IMR-90 (cell line): ENCODE measurements around the gene GATD1. TPM values are rescaled to one million over a fixed set of nuclear protein-coding genes. Genes with fewer than 3 reads are reported as not detected.

Experiments used
- ATAC-seq: fragments of 200-7000 bp; cut with Tn5 transposase; 2 replicates; pipeline ENCODE4 v1.9.1; 2020; ENCODE audit warnings: low read depth, mild to moderate bottlenecking, moderate library complexity
- BruUV-seq: library from RNA; stranded (reverse); fragments of 400-500 nt; replicated peaks from 2 replicates; lab custom pipeline; 2021; lab: Mats Ljungman, UMichigan
- CTCF ChIA-PET: fragments of 300-600 bp; formaldehyde crosslinking; extraction: SDS; loops from one replicate; lab custom pipeline; 2021; ENCODE audit warnings: antibody characterized with exemption; lab: Yijun Ruan, JAX
- POLR2A ChIA-PET: fragments of 300-600 bp; sonication (Branson Sonifier 250); formaldehyde crosslinking; loops from one replicate; lab custom pipeline; 2022; ENCODE audit warnings: antibody characterized with exemption; ENCODE audit not compliant: unreplicated experiment; lab: Charles Lee
- DNase-seq: peaks from one replicate; pipeline ENCODE4 v3.0.0; 2013
- H2AFZ ChIP-seq: replicated peaks from 2 replicates; pipeline ENCODE3; 2013; ENCODE audit warnings: low read length, mild to moderate bottlenecking; ENCODE audit not compliant: poor library complexity
- H2AK5ac ChIP-seq: 2 replicates; pipeline ENCODE4 v1.6.1; 2013; ENCODE audit warnings: low read depth, low read length, inconsistent platforms
- H2AK9ac ChIP-seq: replicated peaks from 2 replicates; pipeline ENCODE3; 2013; ENCODE audit warnings: mild to moderate bottlenecking, low read depth, low read length, moderate library complexity; ENCODE audit not compliant: poor library complexity
- H2BK120ac ChIP-seq: 2 replicates; pipeline ENCODE4 v1.6.1; 2013; ENCODE audit warnings: low read depth, low read length, inconsistent platforms
- H2BK15ac ChIP-seq: 3 replicates; pipeline ENCODE4 v1.6.1; 2013; ENCODE audit warnings: low read depth, low read length, inconsistent platforms
- H2BK20ac ChIP-seq: 2 replicates; pipeline ENCODE4 v1.6.1; 2013; ENCODE audit warnings: low read depth, mild to moderate bottlenecking, inconsistent platforms, low read length, moderate library complexity
- H2BK5ac ChIP-seq: 2 replicates; pipeline ENCODE4 v1.6.1; 2013; ENCODE audit warnings: mild to moderate bottlenecking, low read depth, low read length, inconsistent platforms; ENCODE audit not compliant: poor library complexity, severe bottlenecking
- H3K14ac ChIP-seq: replicated peaks from 2 replicates; pipeline ENCODE4 v1.6.1; 2013; ENCODE audit warnings: low read depth, low read length, inconsistent platforms
- H3K18ac ChIP-seq: 2 replicates; pipeline ENCODE4 v1.6.1; 2013; ENCODE audit warnings: low read depth, low read length, control low read depth
- H3K23ac ChIP-seq: 2 replicates; pipeline ENCODE4 v1.6.1; 2013; ENCODE audit warnings: low read depth, low read length, inconsistent platforms
- H3K27ac ChIP-seq: 2 replicates; pipeline ENCODE4 v1.5.1; 2013; ENCODE audit warnings: mild to moderate bottlenecking, control low read depth, low read length; ENCODE audit not compliant: insufficient read depth
- H3K27me3 ChIP-seq: 2 replicates; pipeline ENCODE4 v1.6.1; 2013; ENCODE audit warnings: low read length; ENCODE audit not compliant: control insufficient read depth, insufficient read depth
- H3K36me3 ChIP-seq: 2 replicates; pipeline ENCODE4 v1.6.1; 2013; ENCODE audit warnings: low read length, mixed read lengths; ENCODE audit not compliant: control insufficient read depth, insufficient read depth
- H3K4ac ChIP-seq: 2 replicates; pipeline ENCODE4 v1.6.1; 2013; ENCODE audit warnings: low read depth, low read length, inconsistent platforms
- H3K4me1 ChIP-seq: 2 replicates; pipeline ENCODE4 v1.6.1; 2013; ENCODE audit warnings: low read length, mixed read lengths; ENCODE audit not compliant: control insufficient read depth, insufficient read depth
- H3K4me2 ChIP-seq: 2 replicates; pipeline ENCODE4 v1.6.1; 2013; ENCODE audit warnings: low read depth, mild to moderate bottlenecking, control low read depth, low read length, moderate library complexity
- H3K4me3 ChIP-seq: 2 replicates; pipeline ENCODE4 v1.5.1; 2013; ENCODE audit warnings: low read depth, mild to moderate bottlenecking, control low read depth, low read length, moderate library complexity; ENCODE audit not compliant: insufficient read depth
- H3K56ac ChIP-seq: 2 replicates; pipeline ENCODE4 v1.6.1; 2013; ENCODE audit warnings: low read length, inconsistent platforms; ENCODE audit not compliant: insufficient read depth; ENCODE audit errors: extremely low read depth
- H3K79me1 ChIP-seq, 2 experiments: 2 replicates each; pipeline ENCODE4 v1.6.1; 2013; ENCODE audit warnings: low read length in 2 of 2, inconsistent platforms in 1 of 2, low read depth in 1 of 2
- H3K9ac ChIP-seq: 2 replicates; pipeline ENCODE4 v1.6.1; 2013; ENCODE audit warnings: low read depth, low read length, control low read depth
- H3K9me1 ChIP-seq: 2 replicates; pipeline ENCODE4 v1.6.1; 2013; ENCODE audit warnings: low read length, inconsistent platforms; ENCODE audit not compliant: insufficient read depth
- H3K9me3 ChIP-seq: 2 replicates; pipeline ENCODE4 v1.6.1; 2013; ENCODE audit warnings: low read length; ENCODE audit not compliant: control insufficient read depth, insufficient read depth
- H4K20me1 ChIP-seq: 2 replicates; pipeline ENCODE4 v1.6.1; 2013; ENCODE audit warnings: low read length, inconsistent platforms; ENCODE audit not compliant: insufficient read depth
- H4K5ac ChIP-seq: 2 replicates; pipeline ENCODE4 v1.6.1; 2013; ENCODE audit warnings: mild to moderate bottlenecking, low read depth, low read length, control low read depth
- H4K8ac ChIP-seq, 2 experiments: 2 replicates each; pipeline ENCODE4 v1.6.1; 2013; ENCODE audit warnings: low read depth in 2 of 2, low read length in 2 of 2, control low read depth in 1 of 2, inconsistent platforms in 1 of 2
- H4K91ac ChIP-seq: 2 replicates; pipeline ENCODE4 v1.6.1; 2013; ENCODE audit warnings: low read depth, low read length, inconsistent platforms; ENCODE audit not compliant: insufficient read depth
- CEBPB ChIP-seq: IDR thresholded peaks from 2 replicates; pipeline ENCODE4 v1.6.1; 2012; ENCODE audit warnings: low read depth, low read length, improper control_type of control experiment
- CTCF ChIP-seq: conservative IDR thresholded peaks from 2 replicates; pipeline ENCODE4 v1.5.1; 2012; ENCODE audit warnings: mild to moderate bottlenecking, low read depth, low read length, improper control_type of control experiment
- FOS ChIP-seq: fragments of 150-350 bp; IDR thresholded peaks from 2 replicates; pipeline ENCODE4 v1.6.1; 2016; ENCODE audit warnings: low read depth, low read length
- MAFK ChIP-seq: IDR thresholded peaks from 2 replicates; pipeline ENCODE4 v1.6.1; 2012; ENCODE audit warnings: low read depth, low read length, improper control_type of control experiment
- NFE2L2 ChIP-seq: fragments of 150-350 bp; IDR thresholded peaks from 2 replicates; pipeline ENCODE4 v1.6.1; 2016; ENCODE audit warnings: low read depth, mild to moderate bottlenecking, low read length
- POLR2A ChIP-seq: IDR thresholded peaks from 2 replicates; pipeline ENCODE4 v1.6.1; 2012; ENCODE audit warnings: mild to moderate bottlenecking, low read depth, low read length
- RAD21 ChIP-seq: IDR thresholded peaks from 2 replicates; pipeline ENCODE4 v1.6.1; 2012; ENCODE audit warnings: low read length, improper control_type of control experiment
- SMC3 ChIP-seq: fragments of 150-350 bp; IDR thresholded peaks from 2 replicates; pipeline ENCODE4 v1.6.1; 2016; ENCODE audit warnings: low read depth, mild to moderate bottlenecking, antibody characterized with exemption, low read length, moderate library complexity
- USF2 ChIP-seq: fragments of 150-350 bp; IDR thresholded peaks from 2 replicates; pipeline ENCODE4 v1.6.1; 2017; ENCODE audit warnings: mild to moderate bottlenecking, antibody characterized with exemption, low read length, low read depth
- WGBS, 2 experiments: methylation state at CpG; one replicate each; pipeline versions ENCODE4 v1.1.5 to v1.1.7; 2013; ENCODE audit warnings: missing lambda C conversion rate in 2 of 2; ENCODE audit not compliant: insufficient read length in 1 of 2; ENCODE audit errors: extremely low coverage in 2 of 2; 5-methylcytosine and 5-hydroxymethylcytosine counted together
- dilution Hi-C: fragments of 300-500 bp; cut with HindIII; formaldehyde crosslinking; loops from one replicate; pipeline ENCODE4 v1.14.3; 2018; ENCODE audit warnings: low sequenced_read_pairs; ENCODE audit not compliant: unreplicated experiment
- in situ Hi-C: fragments of 300-500 bp; cut with MboI; formaldehyde crosslinking; loops from 3 replicates; pipeline ENCODE4 v1.14.3; 2019; ENCODE audit warnings: low sequenced_read_pairs, inconsistent platforms, mixed read lengths
- intact Hi-C: fragments of 100-400 bp; cut with micrococcal nuclease; formaldehyde crosslinking; loops from 2 replicates; pipeline ENCODE4 v1.10.0; 2022
- polyA plus RNA-seq, 3 experiments: library from polyadenylated mRNA; depleted of rRNA; stranded (reverse); fragments of >200 nt; gene quantifications; 2 replicates each; pipeline ENCODE4 v1.2.3, GENCODE V29; 2012; ENCODE audit warnings: low replicate concordance in 1 of 3
- total RNA-seq: library from RNA; depleted of rRNA; stranded (reverse); fragments of >200 nt; gene quantifications from 2 replicates; pipeline ENCODE4 v1.2.3, GENCODE V29; 2012
- TF ChIP-seq, protein P1 (sequence below): fragments of 150-350 bp; IDR thresholded peaks from 2 replicates; pipeline ENCODE4 v1.6.1; 2016; ENCODE audit warnings: low read depth, mild to moderate bottlenecking, low read length, moderate library complexity, borderline replicate concordance

The GATD1 gene
- total and polyA plus RNA-seq, 2 of the 4 experiments (the other 2 are of a cell fraction) = 3.0 to 52.5 TPM

DNA sequence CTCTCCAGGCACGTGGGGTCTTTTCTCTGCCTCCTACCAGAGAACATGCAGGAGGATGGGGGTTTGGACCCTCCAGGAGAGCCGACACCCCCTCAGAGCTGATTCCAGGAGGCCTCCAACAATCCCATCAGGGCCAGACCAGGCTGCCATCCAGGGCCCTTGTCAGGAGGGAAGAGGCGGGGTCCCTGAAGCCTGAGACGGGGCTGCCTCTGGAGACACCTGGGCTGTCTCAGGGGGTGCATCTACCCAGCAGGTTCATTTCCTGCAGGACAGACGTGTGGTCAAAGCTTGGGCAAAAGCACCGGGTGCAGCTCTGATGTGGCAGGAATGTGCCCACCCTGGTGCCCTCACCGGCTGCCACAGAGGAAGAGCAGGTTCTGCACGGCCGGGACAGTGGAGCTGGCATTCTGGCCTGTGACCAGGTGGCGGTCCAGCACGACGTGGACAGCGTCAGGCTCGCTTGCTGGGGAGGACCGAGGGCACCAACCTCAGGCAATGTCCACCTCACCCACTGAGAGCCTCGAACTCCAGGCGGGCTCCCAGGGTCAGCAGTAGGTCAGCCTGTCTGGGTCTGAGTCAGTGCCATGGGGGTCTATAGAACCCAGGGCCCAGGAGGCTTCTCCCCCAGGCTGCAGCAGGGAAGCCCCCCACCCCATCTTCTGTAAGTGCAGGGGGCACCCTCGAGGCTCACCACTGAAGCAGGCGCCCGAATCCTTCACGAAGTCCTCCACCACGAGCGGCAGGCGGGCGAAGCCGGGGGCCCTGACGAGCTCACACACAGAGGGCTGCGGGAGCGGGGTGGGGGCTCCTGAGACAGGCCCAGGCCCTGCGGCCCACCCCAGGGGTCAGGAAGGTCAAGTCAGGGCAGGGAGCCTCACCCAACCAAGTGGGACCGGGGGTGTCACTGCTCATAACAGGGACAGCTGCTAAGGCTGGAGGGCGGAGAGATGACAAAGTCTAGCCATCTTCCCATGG lies 6.4 kb downstream of the GATD1 start (continued):
- TF ChIP-seq MAFK (no peak), FOS (no peak)

GRCh38 chr11:769887-770641 lies 7.2 kb downstream of the GATD1 start:
- H2BK5ac ChIP-seq = no peak overlapping the region
- H4K8ac ChIP-seq = no peak overlapping the region
- ChIA-PET CTCF (no interaction called here), POLR2A (no interaction called here)
- H3K9ac ChIP-seq = no peak overlapping the region
- no peak overlapping the region for H4K5ac ChIP-seq
- in situ Hi-C loops = no loop called here
- H3K4me1 ChIP-seq = peaks cover 3% of the 10 kb centered on the region
- H3K4ac ChIP-seq = no peak overlapping the region
- H3K36me3 ChIP-seq = peaks cover 60% of the 10 kb centered on the region
- no peak overlapping the region for H2AK9ac ChIP-seq
- no peak overlapping the region for H2BK20ac ChIP-seq
- no peak overlapping the region for H3K4me2 ChIP-seq
- no peak overlapping the region for H2AK5ac ChIP-seq
- H3K4me3 ChIP-seq = no peak overlapping the region
- no peaks in the 10 kb centered on the region for H3K27me3 ChIP-seq
- no peak overlapping the region for H3K27ac ChIP-seq
- no peak overlapping the region for H2BK120ac ChIP-seq
- H3K9me1 ChIP-seq = peaks cover 4% of the 10 kb centered on the region; the same call in 1 of the 2 replicates
- no peak overlapping the region for H2AFZ ChIP-seq
- no peak overlapping the region for H3K18ac ChIP-seq
- H4K91ac ChIP-seq = no peak overlapping the region
- peaks cover 56% of the 10 kb centered on the region for H4K20me1 ChIP-seq
- H3K79me1 ChIP-seq = peaks cover 9 to 57% of the 10 kb centered on the region in 2 experiments
- BruUV-seq = TSS peak; percentile 47
- dilution Hi-C loops = no loop called here
- H3K23ac ChIP-seq = no peak overlapping the region
- H2BK15ac ChIP-seq = no peak overlapping the region
- no peak overlapping the region for H3K14ac ChIP-seq
- no peak overlapping the region for H3K56ac ChIP-seq
- 95% methylated on average over 9 of the region's 23 CpGs; no CpG with 5 or more reads in 1 of the 2 experiments for WGBS, 2 experiments
- no peak for ATAC-seq
- no peaks in the 10 kb centered on the region for H3K9me3 ChIP-seq
- DNase-seq = no peak
- intact Hi-C loops = no loop called here
- TF ChIP-seq POLR2A (no peak), NFE2L2 (no peak), RAD21 (no peak), SMC3 (no peak), CEBPB (no peak), FOS (no peak), USF2 (no peak), CTCF (no peak)
- TF ChIP-seq, protein P1, sequence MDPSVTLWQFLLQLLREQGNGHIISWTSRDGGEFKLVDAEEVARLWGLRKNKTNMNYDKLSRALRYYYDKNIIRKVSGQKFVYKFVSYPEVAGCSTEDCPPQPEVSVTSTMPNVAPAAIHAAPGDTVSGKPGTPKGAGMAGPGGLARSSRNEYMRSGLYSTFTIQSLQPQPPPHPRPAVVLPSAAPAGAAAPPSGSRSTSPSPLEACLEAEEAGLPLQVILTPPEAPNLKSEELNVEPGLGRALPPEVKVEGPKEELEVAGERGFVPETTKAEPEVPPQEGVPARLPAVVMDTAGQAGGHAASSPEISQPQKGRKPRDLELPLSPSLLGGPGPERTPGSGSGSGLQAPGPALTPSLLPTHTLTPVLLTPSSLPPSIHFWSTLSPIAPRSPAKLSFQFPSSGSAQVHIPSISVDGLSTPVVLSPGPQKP = no peak
